NK-92 (cell line): ENCODE data around the gene SLC8B1.
"Not testable (repeated sequence)": the region's sequence is repeated elsewhere in the genome, so short reads cannot be mapped to it uniquely, and the experiment has no call there.

ENCODE experiments used
- DNase-seq: peaks from one replicate; lab custom pipeline; 2025; ENCODE audit not compliant: unreplicated experiment; lab: John Stamatoyannopoulos, UW

SLC8B1 gene

GRCh38 chr12:113358381-113359132 lies 23.6 kb upstream of the SLC8B1 start, which contains the start of gene PLBD2:
PLBD2 (plus strand) TSS chr12:113358587; CDS start chr12:113358601, 14 bp downstream.
- DNase-seq: peak; percentile 66

- not testable (repeated sequence) for DNase-seq
Measured at GRCh38 chr12:113354192-113354591, 19.3 kb upstream of the SLC8B1 start.

- no peak for DNase-seq
Measured at GRCh38 chr12:113351089-113351488, 16.2 kb upstream of the SLC8B1 start.

- DNase-seq: no peak
Measured at GRCh38 chr12:113348849-113349536, 14.1 kb upstream of the SLC8B1 start.

GRCh38 chr12:113347892-113348291 lies 13.0 kb upstream of the SLC8B1 start:
- no peak for DNase-seq

GRCh38 chr12:113347107-113347506 lies 12.2 kb upstream of the SLC8B1 start:
- DNase-seq: no peak

- DNase-seq: no peak
Measured at GRCh38 chr12:113346353-113346752, 11.4 kb upstream of the SLC8B1 start.

- no peak for DNase-seq
Measured at GRCh38 chr12:113345318-113345717, 10.4 kb upstream of the SLC8B1 start.

- DNase-seq: no peak
Measured at GRCh38 chr12:113341535-113341934, 6.6 kb upstream of the SLC8B1 start.

GRCh38 chr12:113340061-113340460 lies 5.2 kb upstream of the SLC8B1 start:
- no peak for DNase-seq

GRCh38 chr12:113339540-113339939 lies 4.6 kb upstream of the SLC8B1 start:
- no peak for DNase-seq

- DNase-seq: no peak
Measured at GRCh38 chr12:113333877-113334785, 778 bp downstream of the SLC8B1 start.

GRCh38 chr12:113333418-113333750 lies 1.5 kb downstream of the SLC8B1 start:
- no peak for DNase-seq

- DNase-seq: no peak
Measured at GRCh38 chr12:113332688-113333417, 2.1 kb downstream of the SLC8B1 start.

- no peak for DNase-seq
Measured at GRCh38 chr12:113330505-113330904, 4.4 kb downstream of the SLC8B1 start.

- DNase-seq: no peak
Measured at GRCh38 chr12:113329791-113330417, 5.0 kb downstream of the SLC8B1 start.

GRCh38 chr12:113329022-113329790 lies 5.7 kb downstream of the SLC8B1 start:
- no peak for DNase-seq

- no peak for DNase-seq
Measured at GRCh38 chr12:113328368-113328889, 6.5 kb downstream of the SLC8B1 start.

GRCh38 chr12:113326775-113327395 lies 8.0 kb downstream of the SLC8B1 start:
- DNase-seq: no peak
